ENCODE results near the gene CCDC7. TPM values are rescaled to one million over a fixed set of nuclear protein-coding genes. Genes with fewer than 3 reads are reported as not detected.

CCDC7 gene
- total RNA-seq, 1 experiment from 2014 or later, result 1.9 TPM

- TF ChIP-seq, protein P1, sequence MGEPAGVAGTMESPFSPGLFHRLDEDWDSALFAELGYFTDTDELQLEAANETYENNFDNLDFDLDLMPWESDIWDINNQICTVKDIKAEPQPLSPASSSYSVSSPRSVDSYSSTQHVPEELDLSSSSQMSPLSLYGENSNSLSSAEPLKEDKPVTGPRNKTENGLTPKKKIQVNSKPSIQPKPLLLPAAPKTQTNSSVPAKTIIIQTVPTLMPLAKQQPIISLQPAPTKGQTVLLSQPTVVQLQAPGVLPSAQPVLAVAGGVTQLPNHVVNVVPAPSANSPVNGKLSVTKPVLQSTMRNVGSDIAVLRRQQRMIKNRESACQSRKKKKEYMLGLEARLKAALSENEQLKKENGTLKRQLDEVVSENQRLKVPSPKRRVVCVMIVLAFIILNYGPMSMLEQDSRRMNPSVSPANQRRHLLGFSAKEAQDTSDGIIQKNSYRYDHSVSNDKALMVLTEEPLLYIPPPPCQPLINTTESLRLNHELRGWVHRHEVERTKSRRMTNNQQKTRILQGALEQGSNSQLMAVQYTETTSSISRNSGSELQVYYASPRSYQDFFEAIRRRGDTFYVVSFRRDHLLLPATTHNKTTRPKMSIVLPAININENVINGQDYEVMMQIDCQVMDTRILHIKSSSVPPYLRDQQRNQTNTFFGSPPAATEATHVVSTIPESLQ (CRISPR knock-in tag; IDR thresholded peaks at IDR 0.05), result no peak
- no peak for TF ChIP-seq ZNF671 (CRISPR knock-in tag; IDR thresholded peaks at IDR 0.05)
- TF ChIP-seq CREB1 (CRISPR knock-in tag; IDR thresholded peaks at IDR 0.05), result no peak
- TF ChIP-seq ZNF219 (CRISPR knock-in tag; IDR thresholded peaks at IDR 0.05; ENCODE audit: borderline replicate concordance), result no peak
- TF ChIP-seq, protein P2, sequence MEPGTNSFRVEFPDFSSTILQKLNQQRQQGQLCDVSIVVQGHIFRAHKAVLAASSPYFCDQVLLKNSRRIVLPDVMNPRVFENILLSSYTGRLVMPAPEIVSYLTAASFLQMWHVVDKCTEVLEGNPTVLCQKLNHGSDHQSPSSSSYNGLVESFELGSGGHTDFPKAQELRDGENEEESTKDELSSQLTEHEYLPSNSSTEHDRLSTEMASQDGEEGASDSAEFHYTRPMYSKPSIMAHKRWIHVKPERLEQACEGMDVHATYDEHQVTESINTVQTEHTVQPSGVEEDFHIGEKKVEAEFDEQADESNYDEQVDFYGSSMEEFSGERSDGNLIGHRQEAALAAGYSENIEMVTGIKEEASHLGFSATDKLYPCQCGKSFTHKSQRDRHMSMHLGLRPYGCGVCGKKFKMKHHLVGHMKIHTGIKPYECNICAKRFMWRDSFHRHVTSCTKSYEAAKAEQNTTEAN (CRISPR knock-in tag; IDR thresholded peaks at IDR 0.05), result no peak
- TF ChIP-seq OVOL2 (CRISPR knock-in tag; IDR thresholded peaks at IDR 0.05; ENCODE audit: borderline replicate concordance), result no peak
- no peak for TF ChIP-seq CBFB (CRISPR knock-in tag; IDR thresholded peaks at IDR 0.05; ENCODE audit: low read depth)
These were observed 441.5 kb downstream of the CCDC7 start (continued) for GRCh38 chr10:32887481-32887880.

GRCh38 chr10:32888161-32888927 lies 442.4 kb downstream of the CCDC7 start:
- no peak for ATAC-seq
- H3K27me3 Mint-ChIP-seq (ENCODE audit: low read depth), result no peaks in the 10 kb centered on the region; the same call in 1 of the 2 replicates
- no peak for DNase-seq (ENCODE audit: low spot score)
- no peaks in the 10 kb centered on the region for H3K9me3 Mint-ChIP-seq
- H3K27ac Mint-ChIP-seq, result no peak overlapping the region
- no peaks in the 10 kb centered on the region for H3K36me3 Mint-ChIP-seq
- TF ChIP-seq MXD4 (CRISPR knock-in tag; IDR thresholded peaks at IDR 0.05; ENCODE audit: borderline replicate concordance) (no peak), HMGA2 (CRISPR knock-in tag; IDR thresholded peaks at IDR 0.05) (no peak), JUN (CRISPR knock-in tag; IDR thresholded peaks at IDR 0.05) (no peak), GRHL2 (CRISPR knock-in tag; IDR thresholded peaks at IDR 0.05; ENCODE audit: insufficient replicate concordance, severe bottlenecking) (no peak), NR1H2 (CRISPR knock-in tag; IDR thresholded peaks at IDR 0.05) (no peak), TCF7 (CRISPR knock-in tag; IDR thresholded peaks at IDR 0.05; ENCODE audit: low read depth) (no peak), FOXP4 (CRISPR knock-in tag; IDR thresholded peaks at IDR 0.05) (no peak), ZNF423 (CRISPR knock-in tag; IDR thresholded peaks at IDR 0.05) (no peak), ZNF263 (CRISPR knock-in tag; IDR thresholded peaks at IDR 0.05; ENCODE audit: low read depth) (no peak), GABPB1 (CRISPR knock-in tag; IDR thresholded peaks at IDR 0.05) (no peak)
- H3K4me1 Mint-ChIP-seq, result peaks cover 15% of the 10 kb centered on the region
- POLR2A ChIA-PET, result no interaction called here
- CTCF ChIA-PET, result interaction anchor here (1.0 to 1.1 kb wide), 2 partner anchors 120 to 121 kb away, joined by 3 to 4 read pairs; no protein-coding TSS in a partner anchor
- no peak overlapping the region for H3K4me3 Mint-ChIP-seq

DNA sequence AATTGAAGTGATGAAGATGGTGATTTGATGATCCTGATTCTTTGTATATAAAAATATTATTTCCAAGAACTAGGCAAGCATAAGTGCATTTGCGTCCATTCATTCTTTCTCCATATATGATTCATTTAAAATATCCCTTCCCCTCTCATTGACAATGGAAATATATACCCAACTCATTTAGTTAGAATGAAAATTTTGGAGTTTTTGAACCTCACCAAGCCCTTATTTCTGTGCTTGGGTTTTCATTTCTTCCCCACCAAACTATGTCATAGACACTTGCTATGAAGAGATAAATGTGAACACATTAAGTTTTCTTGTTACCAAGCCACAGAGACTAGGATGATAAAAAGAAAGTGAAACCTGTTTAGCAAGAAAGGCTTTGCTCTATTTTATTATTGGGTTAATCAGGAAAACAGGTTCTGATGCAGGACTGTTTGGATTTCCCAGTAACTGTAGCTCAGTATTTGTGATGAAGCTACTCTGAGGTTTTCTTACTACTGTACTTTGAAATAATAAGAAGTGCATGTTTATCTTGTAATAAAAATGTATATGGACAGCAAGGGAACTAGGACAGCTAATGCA lies 443.8 kb downstream of the CCDC7 start:
- ATAC-seq, result no peak
- Mint-ChIP-seq H3K36me3 (no peaks in the 10 kb centered on the region), H3K4me1 (peaks cover 18% of the 10 kb centered on the region), H3K9me3 (no peaks in the 10 kb centered on the region), H3K27me3 (ENCODE audit: low read depth) (no peaks in the 10 kb centered on the region; the same call in 1 of the 2 replicates), H3K27ac (no peak overlapping the region), H3K4me3 (no peak overlapping the region)
- no peak for DNase-seq (ENCODE audit: low spot score)
- ChIA-PET CTCF (no interaction called here), POLR2A (interaction anchor here (0.6 kb wide), 1 partner anchor 13 kb away, joined by 9 read pairs; no protein-coding TSS in a partner anchor)
- TF ChIP-seq FOXP1 (CRISPR knock-in tag; IDR thresholded peaks at IDR 0.05; ENCODE audit: borderline replicate concordance) (no peak), ZMAT4 (CRISPR knock-in tag; IDR thresholded peaks at IDR 0.05) (no peak), E2F1 (CRISPR knock-in tag; IDR thresholded peaks at IDR 0.05) (no peak), ZNF317 (CRISPR knock-in tag; IDR thresholded peaks at IDR 0.05; ENCODE audit: borderline replicate concordance, low read depth) (no peak), ETV6 (CRISPR knock-in tag; IDR thresholded peaks at IDR 0.05) (no peak), RELA (CRISPR knock-in tag; IDR thresholded peaks at IDR 0.05; ENCODE audit: borderline replicate concordance) (no peak), FOXK1 (CRISPR knock-in tag; IDR thresholded peaks at IDR 0.05) (no peak)
- TF ChIP-seq, protein P3, sequence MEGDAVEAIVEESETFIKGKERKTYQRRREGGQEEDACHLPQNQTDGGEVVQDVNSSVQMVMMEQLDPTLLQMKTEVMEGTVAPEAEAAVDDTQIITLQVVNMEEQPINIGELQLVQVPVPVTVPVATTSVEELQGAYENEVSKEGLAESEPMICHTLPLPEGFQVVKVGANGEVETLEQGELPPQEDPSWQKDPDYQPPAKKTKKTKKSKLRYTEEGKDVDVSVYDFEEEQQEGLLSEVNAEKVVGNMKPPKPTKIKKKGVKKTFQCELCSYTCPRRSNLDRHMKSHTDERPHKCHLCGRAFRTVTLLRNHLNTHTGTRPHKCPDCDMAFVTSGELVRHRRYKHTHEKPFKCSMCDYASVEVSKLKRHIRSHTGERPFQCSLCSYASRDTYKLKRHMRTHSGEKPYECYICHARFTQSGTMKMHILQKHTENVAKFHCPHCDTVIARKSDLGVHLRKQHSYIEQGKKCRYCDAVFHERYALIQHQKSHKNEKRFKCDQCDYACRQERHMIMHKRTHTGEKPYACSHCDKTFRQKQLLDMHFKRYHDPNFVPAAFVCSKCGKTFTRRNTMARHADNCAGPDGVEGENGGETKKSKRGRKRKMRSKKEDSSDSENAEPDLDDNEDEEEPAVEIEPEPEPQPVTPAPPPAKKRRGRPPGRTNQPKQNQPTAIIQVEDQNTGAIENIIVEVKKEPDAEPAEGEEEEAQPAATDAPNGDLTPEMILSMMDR (IDR thresholded peaks at IDR 0.05), result no peak
